OCI-LY1 (cell line): ENCODE data around the gene ENOX2.

Experiments used
- H2AFZ ChIP-seq: fragments of 200-600 bp; sonication (generic), shearing (Covaris generic); 2 replicates; pipeline ENCODE4 v1.6.0; 2014; ENCODE audit warnings: antibody characterized with exemption, mild to moderate bottlenecking, low read length
- H3F3A ChIP-seq: fragments of 200-600 bp; sonication (generic), shearing (Covaris generic); 2 replicates; pipeline ENCODE4 v1.6.0; 2014; ENCODE audit warnings: mild to moderate bottlenecking, antibody characterized with exemption, low read length, moderate library complexity; ENCODE audit not compliant: insufficient read depth
- H3K27ac ChIP-seq: fragments of 200-600 bp; sonication (generic); 2 replicates; pipeline ENCODE4 v1.5.1; 2014; ENCODE audit warnings: low read length, mixed run types, mild to moderate bottlenecking, low read depth; ENCODE audit not compliant: poor library complexity, severe bottlenecking
- H3K27me3 ChIP-seq: fragments of 200-600 bp; sonication (generic); 2 replicates; pipeline ENCODE4 v1.6.0; 2014; ENCODE audit warnings: antibody characterized with exemption, mild to moderate bottlenecking, low read length, moderate library complexity; ENCODE audit not compliant: insufficient read depth
- H3K36me3 ChIP-seq: fragments of 200-600 bp; sonication (generic); 2 replicates; pipeline ENCODE4 v1.6.1; 2014; ENCODE audit warnings: mild to moderate bottlenecking, antibody characterized with exemption, low read length, moderate library complexity, mixed read lengths; ENCODE audit not compliant: insufficient read depth
- H3K4me1 ChIP-seq: fragments of 200-600 bp; sonication (generic); 2 replicates; pipeline ENCODE4 v1.5.1; 2014; ENCODE audit warnings: mild to moderate bottlenecking, low read length, moderate library complexity; ENCODE audit not compliant: insufficient read depth, severe bottlenecking
- H3K4me2 ChIP-seq: fragments of 200-600 bp; sonication (generic), shearing (Covaris generic); 2 replicates; pipeline ENCODE4 v1.6.1; 2014; ENCODE audit warnings: low read length
- H3K4me3 ChIP-seq: fragments of 200-600 bp; sonication (generic); 2 replicates; pipeline ENCODE4 v1.5.1; 2014; ENCODE audit warnings: low read length, low read depth, mild to moderate bottlenecking, mixed read lengths; ENCODE audit not compliant: poor library complexity, severe bottlenecking
- H3K79me2 ChIP-seq: fragments of 200-600 bp; shearing (Covaris generic); 2 replicates; pipeline ENCODE4 v1.6.1; 2016; ENCODE audit warnings: mixed run types, low read length, mixed read lengths; ENCODE audit not compliant: insufficient read depth
- H3K9ac ChIP-seq: fragments of 200-600 bp; sonication (generic), shearing (Covaris generic); 2 replicates; pipeline ENCODE4 v1.6.1; 2014; ENCODE audit warnings: mild to moderate bottlenecking, low read length, mixed read lengths
- H3K9me2 ChIP-seq: fragments of 200-600 bp; sonication (generic), shearing (Covaris generic); 2 replicates; pipeline ENCODE4 v1.6.1; 2014; ENCODE audit warnings: low read depth, mild to moderate bottlenecking, low read length, mixed read lengths
- H3K9me3 ChIP-seq: fragments of 200-600 bp; shearing (Covaris generic); 2 replicates; pipeline ENCODE4 v1.6.1; 2014; ENCODE audit warnings: low read length, mixed read lengths
- H4K20me1 ChIP-seq: fragments of 200-600 bp; sonication (generic), shearing (Covaris generic); 2 replicates; pipeline ENCODE4 v1.6.0; 2016; ENCODE audit warnings: mild to moderate bottlenecking, low read length; ENCODE audit not compliant: insufficient read depth
- EZH2 ChIP-seq: fragments of 200-600 bp; sonication (generic), shearing (Covaris generic); IDR thresholded peaks from 2 replicates; pipeline ENCODE4 v1.8.0; 2017; ENCODE audit warnings: borderline replicate concordance, mixed run types, mild to moderate bottlenecking, antibody characterized with exemption, low read length, moderate library complexity, mixed read lengths
- TF ChIP-seq, protein P1 (sequence below): fragments of 200-600 bp; sonication (generic), shearing (Covaris generic); IDR thresholded peaks from 2 replicates; pipeline ENCODE4 v1.5.1; 2017; ENCODE audit warnings: mild to moderate bottlenecking, antibody characterized with exemption, low read length, moderate library complexity, mixed read lengths

ENOX2 gene

GRCh38 chrX:130725519-130725918, 177.5 kb downstream of the ENOX2 start:
- H3K4me1 ChIP-seq = no peaks in the 10 kb centered on the region
- H3K9me2 ChIP-seq = no peaks in the 10 kb centered on the region
- H3K9me3 ChIP-seq = no peaks in the 10 kb centered on the region
- TF ChIP-seq EZH2 = no peak
- TF ChIP-seq, protein P1, sequence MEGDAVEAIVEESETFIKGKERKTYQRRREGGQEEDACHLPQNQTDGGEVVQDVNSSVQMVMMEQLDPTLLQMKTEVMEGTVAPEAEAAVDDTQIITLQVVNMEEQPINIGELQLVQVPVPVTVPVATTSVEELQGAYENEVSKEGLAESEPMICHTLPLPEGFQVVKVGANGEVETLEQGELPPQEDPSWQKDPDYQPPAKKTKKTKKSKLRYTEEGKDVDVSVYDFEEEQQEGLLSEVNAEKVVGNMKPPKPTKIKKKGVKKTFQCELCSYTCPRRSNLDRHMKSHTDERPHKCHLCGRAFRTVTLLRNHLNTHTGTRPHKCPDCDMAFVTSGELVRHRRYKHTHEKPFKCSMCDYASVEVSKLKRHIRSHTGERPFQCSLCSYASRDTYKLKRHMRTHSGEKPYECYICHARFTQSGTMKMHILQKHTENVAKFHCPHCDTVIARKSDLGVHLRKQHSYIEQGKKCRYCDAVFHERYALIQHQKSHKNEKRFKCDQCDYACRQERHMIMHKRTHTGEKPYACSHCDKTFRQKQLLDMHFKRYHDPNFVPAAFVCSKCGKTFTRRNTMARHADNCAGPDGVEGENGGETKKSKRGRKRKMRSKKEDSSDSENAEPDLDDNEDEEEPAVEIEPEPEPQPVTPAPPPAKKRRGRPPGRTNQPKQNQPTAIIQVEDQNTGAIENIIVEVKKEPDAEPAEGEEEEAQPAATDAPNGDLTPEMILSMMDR = no peak
- H2AFZ ChIP-seq = no peak overlapping the region
- H3K36me3 ChIP-seq = no peaks in the 10 kb centered on the region
- H3K79me2 ChIP-seq = no peaks in the 10 kb centered on the region
- no peaks in the 10 kb centered on the region for H3F3A ChIP-seq
- no peak overlapping the region for H3K27ac ChIP-seq
- no peak overlapping the region for H3K4me3 ChIP-seq
- no peaks in the 10 kb centered on the region for H3K27me3 ChIP-seq
- H3K9ac ChIP-seq = no peak overlapping the region
- no peaks in the 10 kb centered on the region for H4K20me1 ChIP-seq
- H3K4me2 ChIP-seq = no peak overlapping the region

DNA sequence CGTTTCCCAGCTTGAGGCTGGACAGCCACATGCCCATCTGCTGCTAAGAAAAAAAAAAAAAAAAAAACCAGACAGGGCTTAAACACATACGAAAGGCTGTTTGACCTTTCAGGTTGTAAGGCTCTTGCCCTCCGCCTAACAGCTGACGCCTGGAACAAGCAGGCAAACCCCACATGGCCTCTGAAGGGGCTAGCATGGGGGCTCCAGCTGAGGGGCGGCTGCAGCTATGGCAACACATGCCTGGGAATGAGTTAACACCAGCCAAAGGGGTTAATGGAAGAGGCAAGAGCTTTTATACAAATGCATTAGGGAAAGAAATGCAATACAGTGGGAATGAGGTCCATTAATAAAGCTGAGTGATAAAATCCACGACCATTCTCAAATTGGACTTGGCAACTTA, 183.6 kb downstream of the ENOX2 start:
- Histone ChIP-seq H3K27me3 (no peaks in the 10 kb centered on the region), H3K27ac (no peak overlapping the region), H2AFZ (no peak overlapping the region), H3F3A (no peaks in the 10 kb centered on the region), H4K20me1 (no peaks in the 10 kb centered on the region), H3K4me1 (no peaks in the 10 kb centered on the region), H3K4me3 (no peak overlapping the region), H3K9me3 (no peaks in the 10 kb centered on the region), H3K36me3 (no peaks in the 10 kb centered on the region), H3K9me2 (no peaks in the 10 kb centered on the region), H3K9ac (no peak overlapping the region), H3K4me2 (no peak overlapping the region), H3K79me2 (no peaks in the 10 kb centered on the region)
- TF ChIP-seq EZH2 = no peak
- TF ChIP-seq, protein P1 = no peak

DNA sequence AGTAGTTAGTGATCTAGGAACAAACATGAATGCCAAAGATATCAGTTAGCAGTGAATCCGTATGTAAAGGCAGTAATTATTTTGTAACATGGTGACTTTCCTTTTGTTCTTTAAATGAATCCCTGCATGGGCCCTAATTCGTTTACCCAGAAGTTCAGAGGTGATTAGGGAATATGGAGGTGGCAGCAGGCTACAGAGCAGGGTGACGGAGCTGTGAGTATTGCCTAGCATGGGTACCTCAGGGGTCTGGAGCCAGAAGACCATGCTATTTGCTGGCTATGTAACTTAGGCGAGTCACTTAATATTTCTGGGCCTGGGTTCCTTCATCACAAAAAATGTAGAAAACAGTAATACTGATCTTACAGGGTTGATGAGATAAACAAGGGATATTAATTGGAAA, 184.9 kb downstream of the ENOX2 start:
- no peak overlapping the region for H3K4me3 ChIP-seq
- no peak overlapping the region for H2AFZ ChIP-seq
- no peak overlapping the region for H3K9ac ChIP-seq
- no peaks in the 10 kb centered on the region for H3K79me2 ChIP-seq
- no peak overlapping the region for H3K4me2 ChIP-seq
- TF ChIP-seq, protein P1 = no peak
- TF ChIP-seq EZH2 = no peak
- no peaks in the 10 kb centered on the region for H3K9me3 ChIP-seq
- no peaks in the 10 kb centered on the region for H4K20me1 ChIP-seq
- H3K27me3 ChIP-seq = no peaks in the 10 kb centered on the region
- no peak overlapping the region for H3K27ac ChIP-seq
- no peaks in the 10 kb centered on the region for H3K36me3 ChIP-seq
- H3K4me1 ChIP-seq = no peaks in the 10 kb centered on the region
- no peaks in the 10 kb centered on the region for H3K9me2 ChIP-seq
- no peaks in the 10 kb centered on the region for H3F3A ChIP-seq
